Spinal cord (tissue), 10 donors: ENCODE data around the gene ATG2A. TPM values are rescaled to one million over a fixed set of nuclear protein-coding genes. Genes with fewer than 3 reads are reported as not detected.
A peak's percentile ranks its signal among the peaks of the same experiment; 100 is the strongest.

ENCODE experiments used
- DNase-seq, 6 donors: peaks; one replicate each; pipeline versions ENCODE4 v3.0.0 to v3.0.0-alpha.2; 2013 to 2015; ENCODE audit warnings: low spot score in 6 of 6, low read depth in 4 of 6
- H3K27ac ChIP-seq: one replicate; pipeline ENCODE4 v1.5.1; 2013; ENCODE audit warnings: low read depth, low read length, control low read depth
- H3K27me3 ChIP-seq: one replicate; pipeline ENCODE4 v1.6.1; 2013; ENCODE audit warnings: low read length; ENCODE audit not compliant: control insufficient read depth, insufficient read depth
- H3K36me3 ChIP-seq: one replicate; pipeline ENCODE4 v1.6.1; 2013; ENCODE audit warnings: low read length; ENCODE audit not compliant: control insufficient read depth, insufficient read depth
- H3K4me1 ChIP-seq: one replicate; pipeline ENCODE4 v1.6.1; 2013; ENCODE audit warnings: low read length; ENCODE audit not compliant: control insufficient read depth, insufficient read depth
- H3K4me3 ChIP-seq: one replicate; pipeline ENCODE4 v1.5.1; 2013; ENCODE audit warnings: low read depth, low read length, control low read depth
- H3K9me3 ChIP-seq: one replicate; pipeline ENCODE4 v1.6.1; 2013; ENCODE audit warnings: low read length; ENCODE audit not compliant: control insufficient read depth, insufficient read depth
- WGBS: methylation state at CpG from one replicate; pipeline ENCODE4 v1.1.5; 2013; ENCODE audit warnings: missing lambda C conversion rate; ENCODE audit not compliant: insufficient coverage; 5-methylcytosine and 5-hydroxymethylcytosine counted together
- polyA plus RNA-seq, 2 donors: library from polyadenylated mRNA; unstranded; fragments of 120-200 nt; gene quantifications; one replicate each; pipeline ENCODE4 v1.2.1, GENCODE V29; 2013; ENCODE audit not compliant: insufficient read length in 2 of 2
- total RNA-seq, 2 donors: library from RNA; depleted of rRNA in 1 of 2; stranded (reverse); fragments of 120-200 nt in 1 of 2; fragments of >200 nt in 1 of 2; gene quantifications; one replicate each; pipeline versions ENCODE4 v1.2.3 to v1.2.4, GENCODE V29; 2013 to 2014
- donor health status: healthy.

The ATG2A gene
- total and polyA plus RNA-seq, 4 donors, result 8.1 to 26.8 (median 20.3) TPM

GRCh38 chr11:64888729-64889511, 28.1 kb downstream of the ATG2A start:
- H3K27ac ChIP-seq, result no peak overlapping the region
- H3K36me3 ChIP-seq, result peaks cover 7% of the 10 kb centered on the region
- WGBS, result 62% methylated on average over 9 of the region's 9 CpGs
- H3K27me3 ChIP-seq, result no peaks in the 10 kb centered on the region
- no peak overlapping the region for H3K4me3 ChIP-seq
- H3K4me1 ChIP-seq, result peaks cover 12% of the 10 kb centered on the region
- DNase-seq, result no peak
- no peaks in the 10 kb centered on the region for H3K9me3 ChIP-seq

- H3K27ac ChIP-seq, result no peak overlapping the region
- H3K9me3 ChIP-seq, result no peaks in the 10 kb centered on the region
- peaks cover 1% of the 10 kb centered on the region for H3K36me3 ChIP-seq
- H3K4me1 ChIP-seq, result peaks cover 12% of the 10 kb centered on the region
- WGBS, result 72% methylated on average over 8 of the region's 8 CpGs
- no peak for DNase-seq
- H3K4me3 ChIP-seq, result no peak overlapping the region
- no peaks in the 10 kb centered on the region for H3K27me3 ChIP-seq
Measured at GRCh38 chr11:64888406-64888728, 28.6 kb downstream of the ATG2A start.

GRCh38 chr11:64887757-64888405, 29.1 kb downstream of the ATG2A start:
- Histone ChIP-seq H3K27ac (peak overlapping the region; percentile 71), H3K4me1 (peaks cover 12% of the 10 kb centered on the region), H3K9me3 (no peaks in the 10 kb centered on the region), H3K36me3 (no peaks in the 10 kb centered on the region), H3K27me3 (no peaks in the 10 kb centered on the region), H3K4me3 (no peak overlapping the region)
- DNase-seq, result peak in 2 of 6 donors; percentile 82 to 85
- WGBS, result 11% methylated on average over 34 of the region's 34 CpGs

GRCh38 chr11:64887234-64887756, 29.7 kb downstream of the ATG2A start:
- Histone ChIP-seq H3K27me3 (no peaks in the 10 kb centered on the region), H3K27ac (peak overlapping the region; percentile 71), H3K36me3 (no peaks in the 10 kb centered on the region), H3K9me3 (no peaks in the 10 kb centered on the region), H3K4me1 (peaks cover 12% of the 10 kb centered on the region), H3K4me3 (no peak overlapping the region)
- 81% methylated on average over 3 of the region's 8 CpGs for WGBS
- DNase-seq, result peak in 1 of 6 donors; percentile 33

- no peak for DNase-seq
- 91% methylated on average over 12 of the region's 15 CpGs for WGBS
- Histone ChIP-seq H3K9me3 (no peaks in the 10 kb centered on the region), H3K27ac (no peak overlapping the region), H3K36me3 (no peaks in the 10 kb centered on the region), H3K27me3 (no peaks in the 10 kb centered on the region), H3K4me1 (peaks cover 22% of the 10 kb centered on the region), H3K4me3 (no peak overlapping the region)
Measured at GRCh38 chr11:64885367-64886286, 31.4 kb downstream of the ATG2A start.

GRCh38 chr11:64884019-64884418, 33.0 kb downstream of the ATG2A start:
- H3K4me3 ChIP-seq, result no peak overlapping the region
- DNase-seq, result no peak
- no peak overlapping the region for H3K27ac ChIP-seq

GRCh38 chr11:64883575-64883974, 33.4 kb downstream of the ATG2A start:
- 85% methylated on average over 5 of the region's 5 CpGs for WGBS
- H3K27ac ChIP-seq, result no peak overlapping the region

More at GRCh38 chr11:64884019-64884418, 33.0 kb downstream of the ATG2A start:
- H3K9me3 ChIP-seq, result no peaks in the 10 kb centered on the region
- peaks cover 38% of the 10 kb centered on the region for H3K4me1 ChIP-seq
- WGBS, result 88% methylated on average over 7 of the region's 8 CpGs
- no peaks in the 10 kb centered on the region for H3K27me3 ChIP-seq
- no peaks in the 10 kb centered on the region for H3K36me3 ChIP-seq

GRCh38 chr11:64882243-64882642, 34.8 kb downstream of the ATG2A start:
- no peak overlapping the region for H3K4me3 ChIP-seq
- no peaks in the 10 kb centered on the region for H3K27me3 ChIP-seq
- no CpG with 5 or more reads among the region's 5 CpGs for WGBS
- H3K4me1 ChIP-seq, result peaks cover 36% of the 10 kb centered on the region
- no peak overlapping the region for H3K27ac ChIP-seq
- peaks cover 2% of the 10 kb centered on the region for H3K36me3 ChIP-seq
- no peak for DNase-seq
- H3K9me3 ChIP-seq, result no peaks in the 10 kb centered on the region

More at GRCh38 chr11:64883575-64883974, 33.4 kb downstream of the ATG2A start:
- H3K27me3 ChIP-seq, result no peaks in the 10 kb centered on the region
- H3K36me3 ChIP-seq, result no peaks in the 10 kb centered on the region
- DNase-seq, result no peak
- H3K4me1 ChIP-seq, result peaks cover 39% of the 10 kb centered on the region
- no peak overlapping the region for H3K4me3 ChIP-seq
- no peaks in the 10 kb centered on the region for H3K9me3 ChIP-seq

GRCh38 chr11:64881476-64881875, 35.5 kb downstream of the ATG2A start:
- no peak overlapping the region for H3K4me3 ChIP-seq
- 93% methylated on average over 3 of the region's 8 CpGs for WGBS
- H3K9me3 ChIP-seq, result no peaks in the 10 kb centered on the region
- DNase-seq, result peak in 1 of 6 donors; percentile 68
- H3K27me3 ChIP-seq, result no peaks in the 10 kb centered on the region
- H3K27ac ChIP-seq, result no peak overlapping the region
- peaks cover 2% of the 10 kb centered on the region for H3K36me3 ChIP-seq
- peaks cover 44% of the 10 kb centered on the region for H3K4me1 ChIP-seq
